Brain pericyte (primary cell): ENCODE results near the gene CDKAL1.
"Not testable (repeated sequence)": the region's sequence is repeated elsewhere in the genome, so short reads cannot be mapped to it uniquely, and the experiment has no call there.

Experiments used
- DNase-seq: peaks from one replicate; pipeline ENCODE4 v3.0.0-alpha.2; 2012; ENCODE audit warnings: low read depth, low spot score

Gene CDKAL1

GRCh38 chr6:20919677-20920385 is 385.6 kb downstream of the CDKAL1 start:
- no peak for DNase-seq

- DNase-seq: no peak
Measured at GRCh38 chr6:20921578-20921977, 387.3 kb downstream of the CDKAL1 start.

GRCh38 chr6:20922743-20923142 is 388.5 kb downstream of the CDKAL1 start:
- no peak for DNase-seq

- not testable (repeated sequence) for DNase-seq
Measured at GRCh38 chr6:20924094-20924493, 389.8 kb downstream of the CDKAL1 start.

GRCh38 chr6:20924911-20925543 is 390.8 kb downstream of the CDKAL1 start:
- DNase-seq: no peak

- DNase-seq: no peak
Measured at GRCh38 chr6:20927130-20927860, 393.0 kb downstream of the CDKAL1 start.

GRCh38 chr6:20929283-20929682 is 395.0 kb downstream of the CDKAL1 start:
- DNase-seq: no peak

- DNase-seq: no peak
Measured at GRCh38 chr6:20931093-20931492, 396.8 kb downstream of the CDKAL1 start.

GRCh38 chr6:20931772-20932171 is 397.5 kb downstream of the CDKAL1 start:
- no peak for DNase-seq

- DNase-seq: no peak
Measured at GRCh38 chr6:20932284-20932683, 398.0 kb downstream of the CDKAL1 start.

- DNase-seq: no peak
Measured at GRCh38 chr6:20933057-20933788, 399.0 kb downstream of the CDKAL1 start.

- no peak for DNase-seq
Measured at GRCh38 chr6:20936949-20937348, 402.7 kb downstream of the CDKAL1 start.

- no peak for DNase-seq
Measured at GRCh38 chr6:20939161-20939775, 405.0 kb downstream of the CDKAL1 start.

GRCh38 chr6:20943040-20943627 is 408.9 kb downstream of the CDKAL1 start:
- no peak for DNase-seq

GRCh38 chr6:20943922-20944321 is 409.7 kb downstream of the CDKAL1 start:
- DNase-seq: no peak

GRCh38 chr6:20946022-20946421 is 411.8 kb downstream of the CDKAL1 start:
- no peak for DNase-seq

- no peak for DNase-seq
Measured at GRCh38 chr6:20946890-20947289, 412.6 kb downstream of the CDKAL1 start.

GRCh38 chr6:20947977-20948376 is 413.7 kb downstream of the CDKAL1 start:
- no peak for DNase-seq

- DNase-seq: no peak
Measured at GRCh38 chr6:20948556-20948955, 414.3 kb downstream of the CDKAL1 start.

GRCh38 chr6:20949138-20949537 is 414.9 kb downstream of the CDKAL1 start:
- no peak for DNase-seq
